ENCODE measurements around the gene GNG7. TPM values are rescaled to one million over a fixed set of nuclear protein-coding genes. Genes with fewer than 3 reads are reported as not detected.

GNG7 gene
- total RNA-seq, 4 donors from 2014 or later = 4.7 to 15.6 (median 9.2) TPM

GRCh38 chr19:2723747-2724146 lies 21.3 kb upstream of the GNG7 start:
- Histone ChIP-seq H3K9me3 (no peaks in the 10 kb centered on the region), H3K36me3 (no peaks in the 10 kb centered on the region), H3K27me3 (peaks cover 70% of the 10 kb centered on the region), H3K4me1 (peaks cover 0 to 47% (median 20%) of the 10 kb centered on the region in 3 donors), H3K27ac (peak overlapping the region; percentile 31 to 86 (median 83)), H3K4me3 (no peak overlapping the region)
- no peak for ATAC-seq
- no CpG with 5 or more reads among the region's 14 CpGs for WGBS, 2 donors (ENCODE audit: low coverage in 1 of 2)
- no peak for TF ChIP-seq POLR2AphosphoS5 (IDR thresholded peaks at IDR 0.05)
- no peak for TF ChIP-seq EP300 (IDR thresholded peaks at IDR 0.05)
- TF ChIP-seq POLR2A (IDR thresholded peaks at IDR 0.05) = no peak
- TF ChIP-seq CTCF (IDR thresholded peaks at IDR 0.05) = no peak

- TF ChIP-seq POLR2A (IDR thresholded peaks at IDR 0.05) (no peak), EP300 (IDR thresholded peaks at IDR 0.05) (no peak), POLR2AphosphoS5 (IDR thresholded peaks at IDR 0.05) (no peak), CTCF (IDR thresholded peaks at IDR 0.05) (no peak)
- H3K9me3 ChIP-seq = no peaks in the 10 kb centered on the region
- H3K27me3 ChIP-seq = peaks cover 70% of the 10 kb centered on the region
- H3K4me3 ChIP-seq = peak overlapping the region in 1 of 2 donors; percentile 3
- H3K27ac ChIP-seq = peak overlapping the region; percentile 31 to 86 (median 83)
- WGBS, 2 donors (ENCODE audit: low coverage in 1 of 2) = no CpG with 5 or more reads among the region's 13 CpGs
- ATAC-seq = no peak
- no peaks in the 10 kb centered on the region for H3K36me3 ChIP-seq
- peaks cover 0 to 47% (median 20%) of the 10 kb centered on the region in 3 donors for H3K4me1 ChIP-seq
Measured at GRCh38 chr19:2723345-2723715, 20.8 kb upstream of the GNG7 start.

- H3K27ac ChIP-seq = peak overlapping the region; percentile 31 to 86 (median 83)
- H3K36me3 ChIP-seq = peaks cover 0 to 3% of the 10 kb centered on the region in 2 donors
- peak overlapping the region in 1 of 2 donors; percentile 3 for H3K4me3 ChIP-seq
Measured at GRCh38 chr19:2722541-2723344, 20.2 kb upstream of the GNG7 start.

GRCh38 chr19:2721570-2722540 lies 19.4 kb upstream of the GNG7 start:
- peaks cover 0 to 47% (median 20%) of the 10 kb centered on the region in 3 donors for H3K4me1 ChIP-seq
- H3K9me3 ChIP-seq = no peaks in the 10 kb centered on the region
- ATAC-seq = no peak
- H3K27me3 ChIP-seq = peaks cover 57% of the 10 kb centered on the region
- peaks cover 0 to 12% of the 10 kb centered on the region in 2 donors for H3K36me3 ChIP-seq
- H3K4me3 ChIP-seq = peak overlapping the region; percentile 40 to 70
- peak overlapping the region in 3 of 4 donors; percentile 82 to 86 (median 84) for H3K27ac ChIP-seq
- WGBS, 2 donors (ENCODE audit: low coverage in 1 of 2) = 21 to 58% methylated on average over 9 to 20 of the region's 39 CpGs
- no peak for TF ChIP-seq EP300 (IDR thresholded peaks at IDR 0.05)
- TF ChIP-seq POLR2A (IDR thresholded peaks at IDR 0.05) = no peak
- TF ChIP-seq POLR2AphosphoS5 (IDR thresholded peaks at IDR 0.05) = no peak
- TF ChIP-seq CTCF (IDR thresholded peaks at IDR 0.05) = no peak

More at GRCh38 chr19:2722541-2723344, 20.2 kb upstream of the GNG7 start:
- Histone ChIP-seq H3K9me3 (no peaks in the 10 kb centered on the region), H3K4me1 (peaks cover 0 to 47% (median 20%) of the 10 kb centered on the region in 3 donors), H3K27me3 (peaks cover 66% of the 10 kb centered on the region)
- WGBS, 2 donors (ENCODE audit: low coverage in 1 of 2) = 93 to 100% methylated on average over 1 to 2 of the region's 28 CpGs
- ATAC-seq = peak; percentile 90
- TF ChIP-seq EP300 (IDR thresholded peaks at IDR 0.05) (no peak), POLR2AphosphoS5 (IDR thresholded peaks at IDR 0.05) (peak; percentile 42), CTCF (IDR thresholded peaks at IDR 0.05) (no peak), POLR2A (IDR thresholded peaks at IDR 0.05) (no peak)
